K562 (cell line): ENCODE data around the gene NAXD. TPM values are rescaled to one million over a fixed set of nuclear protein-coding genes. Genes with fewer than 3 reads are reported as not detected.

Source experiments
- ATAC-seq: fragments of 200-7000 bp; cut with Tn5 transposase; 3 replicates; pipeline ENCODE4 v1.9.1; 2020; ENCODE audit warnings: moderate library complexity
- BruUV-seq: library from RNA; stranded (reverse); fragments of 400-500 nt; replicated peaks from 2 replicates; lab custom pipeline; 2021; lab: Mats Ljungman, UMichigan
- CTCF ChIA-PET: fragments of 300-600 bp; formaldehyde crosslinking; extraction: SDS; loops from one replicate; lab custom pipeline; 2021; ENCODE audit warnings: low intra/inter-chr PET ratio; lab: Yijun Ruan, JAX
- POLR2A ChIA-PET: fragments of 300-600, 350-650 bp; sonication (Branson Sonifier 250); formaldehyde crosslinking; extraction: SDS; loops from one replicate; lab custom pipeline; 2021; ENCODE audit warnings: antibody characterized with exemption, inconsistent platforms; lab: Yijun Ruan, JAX
- DNase-seq, 4 experiments: peaks; one replicate each; pipeline versions ENCODE4 v3.0.0 to v3.0.0-alpha.2; 2011 to 2018; ENCODE audit warnings: low spot score in 3 of 4, mixed read lengths in 3 of 4; ENCODE audit errors: extremely low read depth in 1 of 4
- FAIRE-seq: peaks from 2 replicates; lab custom pipeline; 2011; peaks lifted over from hg19 to GRCh38; lab: Jason Lieb, UNC
- H2AFZ ChIP-seq: 2 replicates; pipeline ENCODE4 v1.6.0; 2011; ENCODE audit warnings: low read depth, low read length, control low read depth, inconsistent platforms
- H3K27ac ChIP-seq: fragments of 200-600 bp; 3 replicates; pipeline ENCODE4 v1.8.0; 2011; ENCODE audit warnings: low read depth, mild to moderate bottlenecking, control low read depth, inconsistent platforms, low read length, moderate library complexity, mixed read lengths; ENCODE audit errors: extremely low read depth
- H3K27me3 ChIP-seq, 2 experiments: fragments of 300-600 bp in 1 of 2; 2 replicates in 1 of 2; 3 replicates in 1 of 2; pipeline versions ENCODE4 v1.6.0 to v1.8.0; 2011; ENCODE audit warnings: inconsistent platforms in 2 of 2, low read length in 2 of 2, mild to moderate bottlenecking in 1 of 2, mixed read lengths in 1 of 2, moderate library complexity in 1 of 2; ENCODE audit not compliant: control insufficient read depth in 2 of 2, insufficient read depth in 2 of 2
- H3K36me3 ChIP-seq: fragments of 300-600 bp; 3 replicates; pipeline ENCODE4 v1.8.0; 2011; ENCODE audit warnings: mild to moderate bottlenecking, low read length, inconsistent platforms; ENCODE audit not compliant: control insufficient read depth, insufficient read depth
- H3K4me1 ChIP-seq, 2 experiments: fragments of 200-600 bp in 1 of 2; replicated peaks in 1 of 2; 2 replicates in 1 of 2; 3 replicates in 1 of 2; pipeline versions ENCODE4 v1.5.1 to v1.8.0; 2011; ENCODE audit warnings: inconsistent platforms in 2 of 2, low read length in 2 of 2, mild to moderate bottlenecking in 1 of 2, mixed read lengths in 1 of 2, moderate library complexity in 1 of 2; ENCODE audit not compliant: control insufficient read depth in 2 of 2, insufficient read depth in 2 of 2
- H3K4me2 ChIP-seq: 2 replicates; pipeline ENCODE4 v1.6.1; 2011; ENCODE audit warnings: low read length, control low read depth, inconsistent platforms, mixed read lengths; ENCODE audit not compliant: insufficient read depth
- H3K4me3 ChIP-seq: fragments of 200-600 bp; sonication (generic), shearing (Covaris generic); 2 replicates; pipeline ENCODE4 v1.5.1; 2016; ENCODE audit warnings: control low read depth, inconsistent platforms
- H3K79me2 ChIP-seq: fragments of 200-600 bp; 3 replicates; pipeline ENCODE4 v1.8.0; 2011; ENCODE audit warnings: low read length, inconsistent platforms; ENCODE audit not compliant: control insufficient read depth, insufficient read depth
- H3K9ac ChIP-seq, 2 experiments: 2 replicates each; pipeline versions ENCODE4 v1.6.0 to v1.6.1; 2011; ENCODE audit warnings: low read depth in 2 of 2, low read length in 2 of 2, control low read depth in 1 of 2, inconsistent platforms in 1 of 2, mild to moderate bottlenecking in 1 of 2, mixed read lengths in 1 of 2; ENCODE audit not compliant: insufficient read depth in 1 of 2
- H3K9me1 ChIP-seq: one replicate; pipeline ENCODE4 v1.6.0; 2011; ENCODE audit warnings: inconsistent platforms, mild to moderate bottlenecking, low read length, moderate library complexity; ENCODE audit not compliant: control insufficient read depth, insufficient read depth
- H3K9me3 ChIP-seq: replicated peaks from 2 replicates; pipeline ENCODE4 v1.5.1; 2011; ENCODE audit warnings: low read depth, low read length, inconsistent platforms; ENCODE audit not compliant: control insufficient read depth, insufficient read depth
- H4K20me1 ChIP-seq: replicated peaks from 2 replicates; pipeline ENCODE4 v1.6.1; 2011; ENCODE audit warnings: low read length, inconsistent platforms, mixed read lengths; ENCODE audit not compliant: control insufficient read depth, insufficient read depth
- ATF3 ChIP-seq, 2 experiments: fragments of 450-650 bp in 1 of 2; sonication (generic) in 1 of 2; formaldehyde crosslinking in 1 of 2; IDR thresholded peaks in 1 of 2; conservative IDR thresholded peaks in 1 of 2; 2 replicates each; pipeline versions ENCODE4 v1.6.1 to v1.8.1; 2016 to 2023; ENCODE audit warnings: mild to moderate bottlenecking in 2 of 2, moderate library complexity in 2 of 2, inconsistent platforms in 1 of 2, missing genetic modification reagents in 1 of 2
- EGR1 ChIP-seq: fragments of 450-650 bp; conservative IDR thresholded peaks from 2 replicates; pipeline ENCODE4 v1.6.1; 2017; ENCODE audit warnings: mild to moderate bottlenecking
- GABPA ChIP-seq: fragments of 200-800 bp; sonication (Bioruptor generic); conservative IDR thresholded peaks from 2 replicates; pipeline ENCODE4 v1.6.1; 2016; ENCODE audit warnings: low read depth, missing genetic modification characterization, missing compliant biosample characterization
- GTF3C2 ChIP-seq: IDR thresholded peaks from 3 replicates; pipeline ENCODE4 v1.6.1; 2011; ENCODE audit warnings: borderline replicate concordance, mild to moderate bottlenecking, moderate library complexity; ENCODE audit not compliant: insufficient read length; ENCODE audit errors: extremely low read depth
- MAFF ChIP-seq: IDR thresholded peaks from 2 replicates; pipeline ENCODE4 v1.6.1; 2012; ENCODE audit warnings: low read length, improper control_type of control experiment
- MEF2A ChIP-seq: IDR thresholded peaks from 2 replicates; pipeline ENCODE4 v1.6.1; 2011; ENCODE audit warnings: low read depth, mild to moderate bottlenecking, low read length, moderate library complexity; ENCODE audit not compliant: control insufficient read depth
- NFATC3 ChIP-seq: fragments of 450-650 bp; IDR thresholded peaks from 2 replicates; pipeline ENCODE4 v1.6.1; 2017; ENCODE audit warnings: mild to moderate bottlenecking
- NKRF ChIP-seq: fragments of 450-650 bp; IDR thresholded peaks from 2 replicates; pipeline ENCODE4 v1.6.1; 2016; ENCODE audit warnings: borderline replicate concordance
- RBFOX2 ChIP-seq: fragments of 200-400 bp; formaldehyde crosslinking; IDR thresholded peaks from 2 replicates; pipeline ENCODE4 v1.6.1; 2017; ENCODE audit warnings: low read depth, mild to moderate bottlenecking, low read length, moderate library complexity
- ZC3H4 ChIP-seq: sonication (generic); formaldehyde crosslinking; IDR thresholded peaks from 2 replicates; pipeline ENCODE4 v1.9.0; 2021; ENCODE audit warnings: missing genetic modification reagents, borderline replicate concordance
- ZNF184 ChIP-seq: sonication (generic); formaldehyde crosslinking; IDR thresholded peaks from 2 replicates; pipeline ENCODE4 v1.5.0; 2020; ENCODE audit warnings: missing genetic modification reagents
- ZNF518B ChIP-seq: fragments of 250-450 bp; sonication (Bioruptor Pico); IDR thresholded peaks from 2 replicates; pipeline ENCODE4 v1.5.0; 2021; ENCODE audit warnings: mild to moderate bottlenecking, moderate library complexity
- WGBS: fragments of 100-300 bp; shearing (Covaris generic); methylation state at CpG from one replicate; pipeline ENCODE4 v1.1.6; 2016; ENCODE audit warnings: low coverage, mixed read lengths; ENCODE audit not compliant: insufficient coverage; ENCODE audit errors: missing lambda C conversion rate; 5-methylcytosine and 5-hydroxymethylcytosine counted together
- in situ Hi-C: fragments of 300-500 bp; cut with MboI; formaldehyde crosslinking; loops from 4 replicates; pipeline ENCODE4 v1.15.0; 2018; ENCODE audit warnings: inconsistent platforms, mixed read lengths
- intact Hi-C: fragments of 100-400 bp; cut with micrococcal nuclease; formaldehyde crosslinking; loops from 2 replicates; pipeline ENCODE4 v1.14.2; 2022
- polyA plus RNA-seq, 8 experiments: library from polyadenylated mRNA; depleted of rRNA in 4 of 8; stranded (reverse) in 5 of 8; unstranded in 3 of 8; fragments of >200 nt; fragmentation: Nextera tagmentation in 2 of 8; fragmentation: Illumina TruSeq in 1 of 8; extraction: Ambion mirVana in 2 of 8; extraction: Trizol in 1 of 8; gene quantifications; 2 replicates each; pipeline versions ENCODE4 v1.2.1 to v1.2.3, GENCODE V29; 2011 to 2014; ENCODE audit warnings: inconsistent platforms in 1 of 8, missing spikeins in 1 of 8
- total RNA-seq, 7 experiments: library from RNA; depleted of rRNA in 6 of 7; stranded (reverse); fragments of >200 nt in 6 of 7; fragmentation: Illumina TruSeq in 2 of 7; extraction: Trizol in 2 of 7; gene quantifications; 2 replicates each; pipeline versions ENCODE4 v1.2.1 to v1.2.3, GENCODE V29; 2011 to 2021; ENCODE audit warnings: low replicate concordance in 1 of 7

The NAXD gene
- total and polyA plus RNA-seq, 9 of the 15 experiments (the other 6 are each of a cell fraction or from before 2014, with no cell fraction given) = 0.59 to 20.6 (median 13.0) TPM

GRCh38 chr13:110590577-110590976 is 24.8 kb upstream of the NAXD start:
- CTCF ChIA-PET = no interaction called here
- TF ChIP-seq ZNF518B (CRISPR knock-in tag) (no peak), GTF3C2 (no peak), EGR1 (no peak), ZC3H4 (no peak), ATF3 (IDR thresholded peaks at IDR 0.05) (no peak), ATF3 (CRISPR knock-in tag; conservative IDR thresholded peaks at IDR 0.05) (no peak), RBFOX2 (no peak), MAFF (no peak), GABPA (tag) (no peak), NKRF (no peak), NFATC3 (no peak), MEF2A (no peak), ZNF184 (CRISPR knock-in tag) (no peak)

More at GRCh38 chr13:110590577-110590976, 24.8 kb upstream of the NAXD start:
- Histone ChIP-seq H3K4me2 (no peak overlapping the region), H4K20me1 (no peaks in the 10 kb centered on the region), H2AFZ (0 out of 2 replicates have a peak overlapping the region, but pooled peaks have one; percentile 51), H3K4me1 (peaks cover 0 to 4% of the 10 kb centered on the region in 2 experiments; a peak in 2 of 5 replicates), H3K27ac (no peak overlapping the region), H3K79me2 (no peaks in the 10 kb centered on the region), H3K27me3 (no peaks in the 10 kb centered on the region), H3K36me3 (no peaks in the 10 kb centered on the region), H3K9ac (0 out of 4 replicates have a peak overlapping the region, but pooled peaks of 1 of the 2 experiments have one; percentile 23), H3K4me3 (no peak overlapping the region), H3K9me1 (no peaks in the 10 kb centered on the region), H3K9me3 (no peaks in the 10 kb centered on the region)
- no peak for ATAC-seq
- 47% methylated on average over 6 of the region's 6 CpGs for whole genome bisulfite sequencing
- POLR2A ChIA-PET = no interaction called here
- no TSS peak for BruUV-seq
- intact Hi-C loops (loop anchor here (5.0 to 10.0 kb wide), 2 partner anchors 327 to 454 kb away; partner anchors contain the start of gene ANKRD10), in situ Hi-C loops (loop anchor here (10.0 kb wide), 1 partner anchor 234 kb away; no protein-coding TSS in a partner anchor)
- DNase-seq = no peak
- no peak for FAIRE-seq
